Activated CD4-positive, alpha-beta T cell treated with anti-CD3 and anti-CD28 coated beads, Interleukin-2, amount 10 ng/mL, durations not matched to agents 24 days and 14 days (primary cell): ENCODE data around the gene TRMT5. TPM values are rescaled to one million over a fixed set of nuclear protein-coding genes. Genes with fewer than 3 reads are reported as not detected.

Experiments used
- DNase-seq: peaks from one replicate; pipeline ENCODE4 v3.0.0; 2022
- H3K27ac Mint-ChIP-seq: one replicate; pipeline ENCODE4 v1.8.0; 2022; ENCODE audit warnings: mild to moderate bottlenecking, mixed read lengths
- H3K27me3 Mint-ChIP-seq: one replicate; pipeline ENCODE4 v1.8.0; 2022; ENCODE audit warnings: mixed read lengths
- H3K36me3 Mint-ChIP-seq: one replicate; pipeline ENCODE4 v1.8.0; 2022; ENCODE audit warnings: low read depth, mild to moderate bottlenecking, mixed read lengths
- H3K4me1 Mint-ChIP-seq: one replicate; pipeline ENCODE4 v1.8.0; 2021; ENCODE audit warnings: mixed read lengths
- H3K4me3 Mint-ChIP-seq: one replicate; pipeline ENCODE4 v1.8.0; 2022; ENCODE audit warnings: mild to moderate bottlenecking, moderate library complexity, mixed read lengths
- H3K9me3 Mint-ChIP-seq: one replicate; pipeline ENCODE4 v1.8.0; 2021; ENCODE audit warnings: mixed read lengths
- intact Hi-C: fragments of 100-400 bp; cut with micrococcal nuclease; formaldehyde crosslinking; loops from one replicate; pipeline ENCODE4 v1.15.1; 2023
- total RNA-seq: library from RNA; stranded (reverse); gene quantifications from 2 replicates; pipeline ENCODE4 v1.2.3, GENCODE V29; 2022

The TRMT5 gene
- total RNA-seq, 1 donor from 2014 or later: 16.1 TPM

- Mint-ChIP-seq H3K27ac (no peak overlapping the region), H3K4me1 (peaks cover 18% of the 10 kb centered on the region), H3K36me3 (peaks cover 38% of the 10 kb centered on the region), H3K4me3 (no peak overlapping the region), H3K27me3 (no peaks in the 10 kb centered on the region), H3K9me3 (no peaks in the 10 kb centered on the region)
- DNase-seq: no peak
- intact Hi-C loops: loop anchor here (5.0 kb wide), 1 partner anchor 728 kb away; the partner anchor contains the start of gene PPM1A
Observed at GRCh38 chr14:60975551-60975950, 5.3 kb downstream of the TRMT5 start.

GRCh38 chr14:60974090-60974651, 6.7 kb downstream of the TRMT5 start:
- Mint-ChIP-seq H3K36me3 (peaks cover 33% of the 10 kb centered on the region), H3K9me3 (no peaks in the 10 kb centered on the region), H3K4me3 (no peak overlapping the region), H3K27me3 (no peaks in the 10 kb centered on the region), H3K4me1 (peaks cover 9% of the 10 kb centered on the region), H3K27ac (no peak overlapping the region)
- no peak for DNase-seq
- intact Hi-C loops: no loop called here

DNA sequence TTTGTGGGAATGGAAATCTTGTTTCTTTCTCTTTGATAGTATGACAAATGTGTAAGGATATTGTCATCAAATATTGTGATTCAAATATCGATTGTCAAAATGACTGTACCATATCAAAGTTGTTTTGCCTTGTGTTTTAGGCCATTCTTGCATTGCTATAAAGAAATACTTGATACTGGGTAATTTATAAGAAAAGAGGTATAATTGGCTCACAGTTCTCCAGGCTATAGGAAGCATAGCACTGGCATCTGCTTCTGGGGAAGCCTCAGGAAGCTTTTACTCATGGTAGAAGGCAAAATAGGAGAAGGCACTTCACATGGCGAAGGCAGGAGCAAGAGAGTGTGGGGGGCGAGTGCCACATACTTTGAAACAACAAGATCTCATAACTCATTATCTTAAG, 7.8 kb downstream of the TRMT5 start:
- no peaks in the 10 kb centered on the region for H3K27me3 Mint-ChIP-seq
- no peak overlapping the region for H3K27ac Mint-ChIP-seq
- DNase-seq: no peak
- H3K4me3 Mint-ChIP-seq: no peak overlapping the region
- H3K9me3 Mint-ChIP-seq: no peaks in the 10 kb centered on the region
- intact Hi-C loops: no loop called here
- peaks cover 5% of the 10 kb centered on the region for H3K4me1 Mint-ChIP-seq
- peaks cover 30% of the 10 kb centered on the region for H3K36me3 Mint-ChIP-seq

- H3K27me3 Mint-ChIP-seq: no peaks in the 10 kb centered on the region
- H3K27ac Mint-ChIP-seq: no peak overlapping the region
- no peak overlapping the region for H3K4me3 Mint-ChIP-seq
- peaks cover 3% of the 10 kb centered on the region for H3K4me1 Mint-ChIP-seq
- H3K36me3 Mint-ChIP-seq: peaks cover 27% of the 10 kb centered on the region
- no peak for DNase-seq
- intact Hi-C loops: no loop called here
- H3K9me3 Mint-ChIP-seq: no peaks in the 10 kb centered on the region
Observed at GRCh38 chr14:60972295-60972694, 8.6 kb downstream of the TRMT5 start.

DNA sequence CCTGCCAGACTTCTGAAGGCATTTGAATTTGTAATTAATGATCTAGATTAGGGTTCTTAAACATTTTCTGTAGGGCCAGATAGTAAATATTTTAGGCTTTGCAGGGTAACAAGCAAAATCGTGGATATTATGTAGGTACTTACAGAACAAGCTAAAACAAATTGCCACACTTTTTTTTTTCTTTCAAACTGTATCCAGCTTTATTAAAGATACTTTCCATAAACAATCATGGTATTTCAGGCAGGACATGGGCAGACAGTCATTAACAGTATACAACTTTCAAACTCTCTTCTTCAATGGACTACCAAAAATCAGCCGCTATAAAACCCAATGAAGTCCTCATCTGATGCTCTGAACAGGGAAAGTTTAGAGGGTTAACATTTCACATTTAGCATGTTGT, 9.6 kb downstream of the TRMT5 start:
- H3K4me1 Mint-ChIP-seq: peaks cover 2% of the 10 kb centered on the region
- no peaks in the 10 kb centered on the region for H3K9me3 Mint-ChIP-seq
- H3K27me3 Mint-ChIP-seq: no peaks in the 10 kb centered on the region
- H3K4me3 Mint-ChIP-seq: no peak overlapping the region
- no peak for DNase-seq
- intact Hi-C loops: no loop called here
- H3K36me3 Mint-ChIP-seq: peaks cover 20% of the 10 kb centered on the region
- H3K27ac Mint-ChIP-seq: no peak overlapping the region

DNA sequence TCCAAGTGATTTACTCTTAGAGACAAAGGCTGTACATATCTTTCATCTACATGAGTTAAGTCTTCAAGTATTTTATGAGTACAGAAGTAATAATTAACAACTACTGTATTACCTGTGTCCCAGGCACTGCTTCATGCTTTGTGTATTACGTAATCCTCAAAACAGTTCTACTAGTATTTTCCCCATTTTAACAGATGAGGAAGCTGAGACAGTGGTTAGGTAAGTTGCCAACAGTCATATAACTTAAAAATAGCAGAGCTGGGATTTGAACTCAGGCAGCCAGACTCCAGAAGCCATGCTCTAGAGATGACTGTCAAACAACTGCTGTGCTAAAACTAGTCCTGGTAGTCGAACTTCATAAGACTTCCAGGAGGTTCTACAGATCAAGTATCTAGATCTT, 10.7 kb downstream of the TRMT5 start:
- Mint-ChIP-seq H3K4me3 (no peak overlapping the region), H3K4me1 (peaks cover 6% of the 10 kb centered on the region), H3K36me3 (peaks cover 19% of the 10 kb centered on the region), H3K9me3 (no peaks in the 10 kb centered on the region), H3K27ac (no peak overlapping the region), H3K27me3 (no peaks in the 10 kb centered on the region)
- intact Hi-C loops: no loop called here
- DNase-seq: no peak

GRCh38 chr14:60968671-60969070, 12.2 kb downstream of the TRMT5 start:
- intact Hi-C loops: loop anchor here (5.0 kb wide), 2 partner anchors 91 to 111 kb away; no protein-coding TSS in a partner anchor
- Mint-ChIP-seq H3K4me3 (no peak overlapping the region), H3K9me3 (no peaks in the 10 kb centered on the region), H3K36me3 (peaks cover 16% of the 10 kb centered on the region), H3K4me1 (peaks cover 6% of the 10 kb centered on the region), H3K27me3 (no peaks in the 10 kb centered on the region), H3K27ac (no peak overlapping the region)
- DNase-seq: no peak

DNA sequence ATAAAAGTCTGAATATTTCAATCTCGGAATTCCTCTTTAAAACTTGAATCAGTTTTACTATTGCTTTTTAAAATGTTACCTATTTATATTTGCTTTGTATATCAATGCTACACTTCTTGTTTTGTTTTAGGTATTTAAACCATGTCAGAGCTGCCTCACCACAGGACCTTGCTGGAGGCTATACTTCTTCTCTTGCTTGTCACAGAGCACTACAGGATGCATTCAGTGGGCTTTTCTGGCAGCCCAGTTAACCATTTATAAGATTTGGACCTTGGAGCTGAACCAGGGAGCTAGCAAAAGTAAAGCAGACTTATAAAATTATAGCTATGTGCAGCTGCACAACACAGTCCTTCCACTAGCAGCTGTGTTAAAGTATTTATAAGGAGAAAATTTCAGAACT, 12.8 kb downstream of the TRMT5 start:
- intact Hi-C loops: loop anchor here (5.0 kb wide), 2 partner anchors 91 to 111 kb away; no protein-coding TSS in a partner anchor
- Mint-ChIP-seq H3K36me3 (peaks cover 15% of the 10 kb centered on the region), H3K9me3 (no peaks in the 10 kb centered on the region), H3K27ac (no peak overlapping the region), H3K4me1 (peaks cover 6% of the 10 kb centered on the region), H3K4me3 (no peak overlapping the region), H3K27me3 (no peaks in the 10 kb centered on the region)
- no peak for DNase-seq

- Mint-ChIP-seq H3K4me3 (no peak overlapping the region), H3K4me1 (peaks cover 6% of the 10 kb centered on the region), H3K27ac (peak overlapping the region; percentile 52), H3K27me3 (no peaks in the 10 kb centered on the region), H3K36me3 (peaks cover 16% of the 10 kb centered on the region), H3K9me3 (peaks cover 4% of the 10 kb centered on the region)
- no peak for DNase-seq
- intact Hi-C loops: loop anchor here (1.0 to 5.0 kb wide), 4 partner anchors 15 to 212 kb away; partner anchors contain the start of genes SLC38A6 and TRMT5
Observed at GRCh38 chr14:60965402-60965801, 15.5 kb downstream of the TRMT5 start.

GRCh38 chr14:60964904-60965303, 16.0 kb downstream of the TRMT5 start:
- DNase-seq: no peak
- intact Hi-C loops: loop anchor here (1.0 to 5.0 kb wide), 4 partner anchors 16 to 212 kb away; partner anchors contain the start of genes SLC38A6 and TRMT5
- peaks cover 6% of the 10 kb centered on the region for H3K4me1 Mint-ChIP-seq
- H3K27ac Mint-ChIP-seq: no peak overlapping the region
- no peak overlapping the region for H3K4me3 Mint-ChIP-seq
- no peaks in the 10 kb centered on the region for H3K27me3 Mint-ChIP-seq
- peaks cover 9% of the 10 kb centered on the region for H3K9me3 Mint-ChIP-seq
- peaks cover 17% of the 10 kb centered on the region for H3K36me3 Mint-ChIP-seq

DNA sequence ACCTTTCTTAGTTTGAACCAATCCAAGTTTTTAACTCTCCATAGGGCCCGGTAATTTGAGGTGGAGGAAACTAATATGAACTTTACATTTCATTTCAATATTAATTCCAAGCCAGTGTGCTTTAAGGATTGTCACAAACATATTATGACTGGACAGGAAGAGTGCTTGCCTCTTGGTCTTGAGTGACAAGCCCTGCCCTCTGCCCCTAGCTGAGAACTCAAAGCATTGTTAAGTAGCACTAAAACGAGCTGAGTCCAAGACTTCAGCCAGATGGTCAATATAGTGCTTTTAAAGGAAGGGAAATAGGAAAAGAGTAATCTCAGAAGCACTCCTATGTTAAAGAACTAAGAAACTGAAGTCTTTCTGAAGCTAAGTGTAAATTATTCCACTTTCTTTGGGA, 17.1 kb downstream of the TRMT5 start:
- Mint-ChIP-seq H3K27me3 (no peaks in the 10 kb centered on the region), H3K4me1 (peaks cover 6% of the 10 kb centered on the region), H3K36me3 (peaks cover 24% of the 10 kb centered on the region), H3K4me3 (no peak overlapping the region), H3K27ac (no peak overlapping the region), H3K9me3 (peaks cover 15% of the 10 kb centered on the region)
- intact Hi-C loops: loop anchor here (2.0 kb wide), 1 partner anchor 17 kb away; the partner anchor contains the start of genes SLC38A6 and TRMT5
- DNase-seq: no peak

DNA sequence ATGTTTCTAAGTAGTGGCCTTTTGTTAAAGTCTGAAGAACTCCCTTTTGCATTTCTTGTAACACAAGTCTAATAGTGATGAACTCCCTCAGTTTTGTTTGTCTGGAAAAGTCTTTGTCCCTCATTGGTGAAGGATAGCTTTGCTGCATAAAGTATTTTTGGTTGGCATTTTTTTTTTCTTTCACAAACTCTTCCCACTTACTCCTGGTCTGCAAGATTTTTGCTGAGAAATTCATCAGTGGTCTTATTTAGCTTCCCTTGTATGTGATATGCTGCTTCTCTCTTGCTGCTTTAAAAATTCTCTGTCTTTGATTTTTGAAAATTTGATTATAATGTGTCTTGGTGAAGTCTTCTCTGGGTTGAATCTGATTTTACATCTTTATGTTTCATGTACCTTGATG, 22.7 kb downstream of the TRMT5 start:
- H3K27ac Mint-ChIP-seq: no peak overlapping the region
- peaks cover 6% of the 10 kb centered on the region for H3K4me1 Mint-ChIP-seq
- intact Hi-C loops: loop anchor here (5.0 kb wide), 1 partner anchor 144 kb away; no protein-coding TSS in a partner anchor
- H3K27me3 Mint-ChIP-seq: no peaks in the 10 kb centered on the region
- H3K9me3 Mint-ChIP-seq: peaks cover 35% of the 10 kb centered on the region
- H3K4me3 Mint-ChIP-seq: no peak overlapping the region
- H3K36me3 Mint-ChIP-seq: peaks cover 42% of the 10 kb centered on the region
- no peak for DNase-seq

DNA sequence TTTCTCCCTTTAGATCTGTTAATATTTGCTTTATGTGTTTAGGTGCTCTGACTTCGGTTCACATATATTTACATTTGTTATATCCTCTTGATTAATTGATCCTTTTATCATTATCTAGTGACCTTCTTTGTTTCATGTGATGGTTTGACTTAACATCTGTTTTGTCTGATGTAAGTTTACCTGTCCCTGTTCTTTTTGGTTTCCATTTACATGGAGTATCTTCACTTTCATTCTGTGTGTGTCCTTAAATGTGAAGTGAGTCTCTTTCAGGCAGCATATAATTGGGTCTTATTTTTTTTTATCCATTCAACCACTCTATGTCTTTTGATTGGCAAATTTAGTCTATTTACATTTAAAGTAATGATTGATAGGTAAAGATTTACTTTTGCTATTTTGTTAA, 24.2 kb downstream of the TRMT5 start:
- no peak for DNase-seq
- Mint-ChIP-seq H3K27ac (peak overlapping the region; percentile 6), H3K36me3 (peaks cover 42% of the 10 kb centered on the region), H3K27me3 (no peaks in the 10 kb centered on the region), H3K4me1 (peaks cover 6% of the 10 kb centered on the region), H3K9me3 (peaks cover 35% of the 10 kb centered on the region), H3K4me3 (no peak overlapping the region)
- intact Hi-C loops: loop anchor here (5.0 kb wide), 1 partner anchor 146 kb away; no protein-coding TSS in a partner anchor

- DNase-seq: no peak
- Mint-ChIP-seq H3K9me3 (peaks cover 35% of the 10 kb centered on the region), H3K4me1 (peaks cover 6% of the 10 kb centered on the region), H3K27ac (peak overlapping the region; percentile 6), H3K36me3 (peaks cover 40% of the 10 kb centered on the region), H3K27me3 (no peaks in the 10 kb centered on the region), H3K4me3 (no peak overlapping the region)
- intact Hi-C loops: loop anchor here (5.0 kb wide), 1 partner anchor 146 kb away; no protein-coding TSS in a partner anchor
Observed at GRCh38 chr14:60956202-60956601, 24.7 kb downstream of the TRMT5 start.
